A549 (cell line): Measurements from ENCODE around the gene IGSF3.
"Not testable (repeated sequence)": the region's sequence is repeated elsewhere in the genome, so short reads cannot be mapped to it uniquely, and the experiment has no call there.

Experiments
- CHD2 ChIP-seq: fragments of 150-350 bp; IDR thresholded peaks from 2 replicates; pipeline ENCODE4 v1.6.1; 2014; ENCODE audit warnings: low read length; ENCODE audit not compliant: partially characterized antibody
- EP300 ChIP-seq, 2 experiments: fragments of >200 bp; sonication (Bioruptor Twin); formaldehyde crosslinking; IDR thresholded peaks; 2 replicates in 1 of 2; 3 replicates in 1 of 2; pipeline ENCODE4 v1.6.1; 2016 to 2017
- HOXB13 ChIP-seq: fragments of 250-450 bp; sonication (Bioruptor Pico); IDR thresholded peaks from 2 replicates; pipeline ENCODE4 v1.5.0; 2020; ENCODE audit warnings: low read depth, mild to moderate bottlenecking, moderate library complexity
- JUN ChIP-seq, 2 experiments: fragments of >200 bp; sonication (Bioruptor Twin); formaldehyde crosslinking; IDR thresholded peaks; 2 replicates in 1 of 2; 3 replicates in 1 of 2; pipeline ENCODE4 v1.6.1; 2016 to 2017
- POLR2A ChIP-seq: IDR thresholded peaks from 2 replicates; pipeline ENCODE4 v1.6.1; 2012; ENCODE audit warnings: mild to moderate bottlenecking, low read length
- POLR2AphosphoS2 ChIP-seq: conservative IDR thresholded peaks from 2 replicates; pipeline ENCODE4 v1.6.1; 2012; ENCODE audit warnings: low read length, improper control_type of control experiment, inconsistent platforms
- TF ChIP-seq, protein P1 (sequence below): fragments of >200 bp; sonication (Bioruptor Twin); formaldehyde crosslinking; IDR thresholded peaks from 3 replicates; pipeline ENCODE4 v1.5.1; 2016
- TF ChIP-seq, protein P2 (sequence below): fragments of 200-600 bp; sonication (generic); IDR thresholded peaks from 2 replicates; pipeline ENCODE4 v1.6.1; 2016; ENCODE audit warnings: antibody characterized with exemption, mild to moderate bottlenecking, moderate library complexity

GRCh38 chr1:116609801-116610371, 57.6 kb downstream of the IGSF3 start:
- not testable (repeated sequence) for TF ChIP-seq POLR2A; CHD2; POLR2AphosphoS2; HOXB13 (CRISPR knock-in tag); JUN (IDR thresholded peaks at IDR 0.05); EP300 (IDR thresholded peaks at IDR 0.05)
- TF ChIP-seq, protein P1, sequence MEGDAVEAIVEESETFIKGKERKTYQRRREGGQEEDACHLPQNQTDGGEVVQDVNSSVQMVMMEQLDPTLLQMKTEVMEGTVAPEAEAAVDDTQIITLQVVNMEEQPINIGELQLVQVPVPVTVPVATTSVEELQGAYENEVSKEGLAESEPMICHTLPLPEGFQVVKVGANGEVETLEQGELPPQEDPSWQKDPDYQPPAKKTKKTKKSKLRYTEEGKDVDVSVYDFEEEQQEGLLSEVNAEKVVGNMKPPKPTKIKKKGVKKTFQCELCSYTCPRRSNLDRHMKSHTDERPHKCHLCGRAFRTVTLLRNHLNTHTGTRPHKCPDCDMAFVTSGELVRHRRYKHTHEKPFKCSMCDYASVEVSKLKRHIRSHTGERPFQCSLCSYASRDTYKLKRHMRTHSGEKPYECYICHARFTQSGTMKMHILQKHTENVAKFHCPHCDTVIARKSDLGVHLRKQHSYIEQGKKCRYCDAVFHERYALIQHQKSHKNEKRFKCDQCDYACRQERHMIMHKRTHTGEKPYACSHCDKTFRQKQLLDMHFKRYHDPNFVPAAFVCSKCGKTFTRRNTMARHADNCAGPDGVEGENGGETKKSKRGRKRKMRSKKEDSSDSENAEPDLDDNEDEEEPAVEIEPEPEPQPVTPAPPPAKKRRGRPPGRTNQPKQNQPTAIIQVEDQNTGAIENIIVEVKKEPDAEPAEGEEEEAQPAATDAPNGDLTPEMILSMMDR, result not testable (repeated sequence)
- TF ChIP-seq, protein P2, sequence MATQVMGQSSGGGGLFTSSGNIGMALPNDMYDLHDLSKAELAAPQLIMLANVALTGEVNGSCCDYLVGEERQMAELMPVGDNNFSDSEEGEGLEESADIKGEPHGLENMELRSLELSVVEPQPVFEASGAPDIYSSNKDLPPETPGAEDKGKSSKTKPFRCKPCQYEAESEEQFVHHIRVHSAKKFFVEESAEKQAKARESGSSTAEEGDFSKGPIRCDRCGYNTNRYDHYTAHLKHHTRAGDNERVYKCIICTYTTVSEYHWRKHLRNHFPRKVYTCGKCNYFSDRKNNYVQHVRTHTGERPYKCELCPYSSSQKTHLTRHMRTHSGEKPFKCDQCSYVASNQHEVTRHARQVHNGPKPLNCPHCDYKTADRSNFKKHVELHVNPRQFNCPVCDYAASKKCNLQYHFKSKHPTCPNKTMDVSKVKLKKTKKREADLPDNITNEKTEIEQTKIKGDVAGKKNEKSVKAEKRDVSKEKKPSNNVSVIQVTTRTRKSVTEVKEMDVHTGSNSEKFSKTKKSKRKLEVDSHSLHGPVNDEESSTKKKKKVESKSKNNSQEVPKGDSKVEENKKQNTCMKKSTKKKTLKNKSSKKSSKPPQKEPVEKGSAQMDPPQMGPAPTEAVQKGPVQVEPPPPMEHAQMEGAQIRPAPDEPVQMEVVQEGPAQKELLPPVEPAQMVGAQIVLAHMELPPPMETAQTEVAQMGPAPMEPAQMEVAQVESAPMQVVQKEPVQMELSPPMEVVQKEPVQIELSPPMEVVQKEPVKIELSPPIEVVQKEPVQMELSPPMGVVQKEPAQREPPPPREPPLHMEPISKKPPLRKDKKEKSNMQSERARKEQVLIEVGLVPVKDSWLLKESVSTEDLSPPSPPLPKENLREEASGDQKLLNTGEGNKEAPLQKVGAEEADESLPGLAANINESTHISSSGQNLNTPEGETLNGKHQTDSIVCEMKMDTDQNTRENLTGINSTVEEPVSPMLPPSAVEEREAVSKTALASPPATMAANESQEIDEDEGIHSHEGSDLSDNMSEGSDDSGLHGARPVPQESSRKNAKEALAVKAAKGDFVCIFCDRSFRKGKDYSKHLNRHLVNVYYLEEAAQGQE, result not testable (repeated sequence)
